Hematopoietic multipotent progenitor cell treated with erythropoietin and hydrocortisone succinate and interleukin-3 and kit ligand, for 6 days (in vitro differentiated cells): Measurements from ENCODE around the gene INSM1.

ENCODE experiments used
- DNase-seq: peaks from one replicate; pipeline ENCODE4 v3.0.0-alpha.2; 2015

The INSM1 gene

DNA sequence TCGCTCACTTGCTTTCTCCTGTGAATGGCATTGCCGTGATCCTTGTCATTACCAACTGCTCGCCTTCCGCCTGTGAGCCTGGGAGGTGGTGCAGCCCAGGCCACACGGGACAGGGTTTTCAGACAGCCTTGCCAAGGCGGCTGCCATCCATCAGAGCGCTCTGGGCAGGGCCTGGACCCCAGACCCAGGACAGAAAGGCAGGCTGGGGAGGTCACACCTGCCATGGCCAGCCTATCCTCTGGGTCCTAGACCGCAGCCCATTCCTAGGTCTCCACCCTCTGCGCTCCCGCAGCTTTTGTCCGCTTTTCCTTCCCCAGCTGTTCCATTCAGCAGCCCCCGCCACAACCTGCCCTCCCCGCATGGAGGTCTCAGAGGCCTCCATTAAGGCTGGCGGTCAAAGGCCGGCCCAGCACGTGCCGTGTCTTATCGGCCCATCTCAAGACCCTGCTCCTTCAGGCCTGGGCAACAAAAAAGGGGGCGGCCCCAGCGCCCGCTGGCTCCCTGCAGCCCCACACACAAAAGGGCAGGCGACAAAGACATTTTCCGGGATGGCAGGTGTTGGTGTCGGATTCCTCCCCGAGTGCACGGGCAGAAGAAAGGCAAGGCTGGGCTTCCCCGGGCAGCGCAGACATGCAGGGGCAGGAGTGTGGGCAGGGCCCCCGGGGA lies 28.1 kb downstream of the INSM1 start:
- no peak for DNase-seq

DNA sequence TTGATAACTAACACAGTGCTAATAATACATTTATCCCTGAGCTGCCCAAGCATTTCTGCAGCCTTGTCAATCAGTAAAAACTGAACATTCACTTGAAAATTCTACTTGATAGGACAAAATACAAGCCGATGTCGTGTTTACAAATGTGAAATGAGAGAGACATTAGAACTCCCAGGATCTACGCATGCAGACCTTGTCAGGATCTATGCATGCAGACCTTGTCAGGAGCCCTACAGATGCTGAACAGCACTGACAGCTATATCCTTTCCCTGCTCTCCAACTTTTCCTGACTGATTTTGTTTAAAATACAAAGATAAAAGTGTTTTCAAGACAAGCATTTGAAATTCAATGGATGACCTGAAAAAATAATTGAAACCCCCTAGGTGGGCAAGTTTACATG lies 28.9 kb downstream of the INSM1 start:
- DNase-seq: no peak

DNA sequence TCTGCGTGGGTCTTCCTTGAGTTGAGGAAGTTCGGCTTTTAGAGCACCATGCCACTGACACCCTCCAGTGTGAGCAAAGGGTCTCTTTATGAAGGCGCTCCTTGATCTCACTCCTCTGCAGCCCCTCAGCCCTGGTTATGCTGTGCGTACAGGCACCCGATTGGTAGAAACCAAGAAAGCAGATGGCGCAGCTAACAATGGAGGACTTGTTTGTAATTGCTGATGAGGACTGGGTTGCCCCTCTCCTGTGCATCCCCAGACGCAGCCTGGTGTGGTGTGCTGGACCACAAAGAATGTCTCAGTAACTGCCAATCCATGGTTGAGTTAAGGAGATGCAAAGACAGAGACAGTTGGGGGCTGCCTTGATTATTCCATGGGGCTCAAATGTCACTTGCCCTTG lies 30.2 kb downstream of the INSM1 start:
- no peak for DNase-seq

GRCh38 chr20:20399531-20400500 lies 31.9 kb downstream of the INSM1 start:
- no peak for DNase-seq

DNA sequence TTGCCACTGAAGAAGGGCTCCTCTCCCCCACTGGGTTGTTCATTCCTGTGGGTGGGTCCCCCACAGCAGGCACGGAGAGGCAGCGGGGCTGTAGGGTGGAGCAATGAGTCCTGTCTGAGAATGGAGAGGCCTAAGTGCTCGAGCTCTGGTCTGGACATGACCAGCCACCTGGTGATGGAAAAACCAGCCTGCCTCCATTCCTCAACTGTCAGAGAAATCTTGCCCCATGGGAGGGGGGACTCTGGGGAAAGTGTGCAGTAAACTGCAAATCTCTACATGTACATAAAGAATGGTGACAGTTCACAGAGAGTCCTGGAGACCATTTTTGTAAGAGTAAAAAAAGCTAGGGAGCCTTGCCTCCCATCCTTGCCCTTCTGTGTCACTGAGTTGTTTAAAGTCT lies 34.1 kb downstream of the INSM1 start:
- DNase-seq: no peak

GRCh38 chr20:20404633-20405032 lies 36.7 kb downstream of the INSM1 start:
- DNase-seq: no peak

- no peak for DNase-seq
Observed at GRCh38 chr20:20405623-20406022, 37.7 kb downstream of the INSM1 start.

- no peak for DNase-seq
Observed at GRCh38 chr20:20406306-20406705, 38.4 kb downstream of the INSM1 start.

DNA sequence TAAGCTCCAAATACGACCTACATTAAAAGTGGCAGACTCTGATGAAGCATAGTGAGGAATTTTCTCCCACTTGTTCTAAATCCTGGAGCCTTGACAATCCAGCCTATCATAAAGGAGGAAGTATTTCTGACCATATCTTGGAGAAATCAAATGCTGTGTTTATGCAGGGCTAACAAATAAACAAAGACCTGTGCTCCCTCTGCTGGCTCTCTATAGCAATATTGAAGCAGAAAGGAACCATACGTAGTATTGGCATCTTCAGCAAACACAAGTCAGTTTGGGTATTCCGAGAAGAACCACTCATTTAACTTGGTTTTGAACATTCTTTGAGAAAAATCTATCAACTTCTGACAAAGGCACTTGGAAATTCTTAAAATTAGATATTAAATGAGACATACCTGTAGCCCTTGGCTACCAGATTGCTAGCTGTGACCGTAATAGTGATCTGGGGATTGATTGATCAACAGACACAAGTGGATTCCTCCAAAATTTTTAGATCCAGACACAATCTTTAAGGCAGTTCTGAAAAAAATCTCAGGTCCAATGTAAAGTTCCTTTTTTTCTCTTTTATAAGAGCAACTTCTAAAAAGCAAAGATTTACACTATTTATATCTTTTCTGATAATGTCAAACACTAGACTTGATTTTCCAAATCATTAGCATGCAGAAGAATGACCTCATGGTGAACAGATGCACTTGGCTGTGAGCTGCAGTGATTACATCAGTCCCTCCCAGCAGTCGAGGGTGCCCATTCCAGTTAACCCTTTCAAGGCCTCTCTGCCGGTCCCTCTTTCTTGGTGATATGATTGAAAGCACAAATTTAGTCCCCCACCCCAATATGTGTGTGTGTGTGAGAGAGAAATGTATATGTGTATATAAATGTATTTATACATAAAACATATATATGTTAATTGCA lies 40.2 kb downstream of the INSM1 start:
- DNase-seq: peak; percentile 19

DNA sequence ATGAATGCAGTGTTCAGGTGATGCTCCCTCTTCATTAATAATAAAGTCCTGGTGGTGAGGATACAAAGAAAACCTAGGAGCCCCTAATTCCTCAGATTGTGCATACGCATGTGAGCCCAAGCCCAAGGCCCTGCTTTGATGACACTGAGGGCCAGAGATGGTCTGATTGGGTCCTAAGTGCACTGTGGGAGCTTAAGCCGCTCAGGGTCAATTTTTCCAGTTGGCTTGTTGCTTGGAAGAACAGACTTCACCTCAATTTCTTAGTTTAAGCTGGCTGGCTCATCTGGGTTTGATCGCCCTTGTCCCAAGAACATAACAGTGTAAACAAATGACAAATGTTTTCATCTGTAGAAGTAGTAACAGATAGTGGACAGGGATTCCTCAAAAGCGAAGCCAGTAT lies 41.4 kb downstream of the INSM1 start:
- no peak for DNase-seq

- DNase-seq: peak; percentile 78
Observed at GRCh38 chr20:20410678-20411077, 42.8 kb downstream of the INSM1 start.

- DNase-seq: no peak
Observed at GRCh38 chr20:20411402-20411801, 43.5 kb downstream of the INSM1 start.

GRCh38 chr20:20411836-20412235 lies 43.9 kb downstream of the INSM1 start:
- DNase-seq: no peak

GRCh38 chr20:20412750-20413149 lies 44.8 kb downstream of the INSM1 start:
- DNase-seq: no peak

DNA sequence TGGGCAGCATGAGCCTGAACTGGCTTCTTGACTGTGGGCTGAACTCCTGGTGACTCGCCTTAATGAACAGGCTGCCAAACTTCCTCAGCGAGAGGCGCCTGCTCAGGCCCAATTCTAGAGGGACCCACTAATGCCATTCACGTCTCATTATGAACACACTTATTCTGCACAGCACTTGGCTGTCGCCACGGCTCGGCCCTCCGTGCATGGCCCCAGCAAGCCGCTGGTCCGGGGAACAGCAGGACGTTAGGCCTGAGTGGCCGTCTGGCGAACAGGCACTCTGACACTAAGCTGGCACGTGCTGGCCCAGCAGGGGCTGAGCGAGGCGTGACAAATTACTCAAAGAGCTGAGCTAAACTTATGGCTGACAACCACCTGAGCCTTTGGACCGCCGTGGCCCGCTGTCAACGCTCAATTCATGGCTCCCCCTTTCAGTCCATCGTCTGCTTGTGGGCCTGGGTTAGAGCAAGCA lies 45.9 kb downstream of the INSM1 start:
- no peak for DNase-seq

DNA sequence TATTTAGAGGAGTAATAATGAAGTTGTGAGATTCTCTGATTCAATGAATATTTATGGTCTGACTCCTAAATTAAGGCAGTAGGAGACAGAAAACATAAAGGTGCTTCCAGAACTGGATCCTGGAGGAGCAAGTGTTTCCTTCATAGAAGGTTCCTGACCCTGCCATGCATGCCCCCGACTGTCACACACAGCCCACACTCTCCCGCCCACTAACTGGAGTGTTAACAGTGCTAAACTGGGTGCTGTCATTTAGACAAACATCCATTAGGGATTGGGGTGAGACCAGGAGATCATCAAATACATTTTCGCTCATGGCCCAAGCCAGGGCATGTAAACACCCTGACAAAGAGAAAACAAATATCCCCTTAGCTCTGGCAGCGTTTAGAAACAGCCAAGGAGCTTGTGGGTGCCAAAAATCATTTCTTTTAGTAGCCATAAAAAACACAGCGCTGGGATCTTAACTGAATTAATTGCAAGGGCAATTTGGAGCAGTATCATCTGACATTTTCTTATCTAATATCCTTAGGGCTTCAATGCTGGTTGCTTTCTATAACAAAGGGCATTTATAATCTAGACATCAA lies 46.8 kb downstream of the INSM1 start:
- no peak for DNase-seq

DNA sequence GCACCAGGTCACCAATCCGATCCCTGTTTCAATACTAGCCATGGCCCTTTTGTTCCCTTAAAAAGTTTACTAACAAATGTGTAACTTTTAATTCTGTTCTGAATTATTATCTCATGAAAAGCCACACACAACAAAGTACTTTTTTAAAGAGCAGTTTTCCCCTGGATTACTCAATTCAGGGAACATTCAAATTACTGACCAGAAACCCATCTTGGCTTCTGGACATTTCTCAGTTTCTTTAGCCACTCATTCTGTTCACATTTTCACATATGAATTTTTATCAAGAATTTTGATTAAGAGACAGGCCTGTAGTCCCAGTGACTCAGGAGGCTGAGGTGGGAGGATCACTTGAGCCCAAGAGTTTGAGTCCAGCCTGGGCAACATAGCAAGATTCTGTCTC lies 47.4 kb downstream of the INSM1 start:
- DNase-seq: no peak

DNA sequence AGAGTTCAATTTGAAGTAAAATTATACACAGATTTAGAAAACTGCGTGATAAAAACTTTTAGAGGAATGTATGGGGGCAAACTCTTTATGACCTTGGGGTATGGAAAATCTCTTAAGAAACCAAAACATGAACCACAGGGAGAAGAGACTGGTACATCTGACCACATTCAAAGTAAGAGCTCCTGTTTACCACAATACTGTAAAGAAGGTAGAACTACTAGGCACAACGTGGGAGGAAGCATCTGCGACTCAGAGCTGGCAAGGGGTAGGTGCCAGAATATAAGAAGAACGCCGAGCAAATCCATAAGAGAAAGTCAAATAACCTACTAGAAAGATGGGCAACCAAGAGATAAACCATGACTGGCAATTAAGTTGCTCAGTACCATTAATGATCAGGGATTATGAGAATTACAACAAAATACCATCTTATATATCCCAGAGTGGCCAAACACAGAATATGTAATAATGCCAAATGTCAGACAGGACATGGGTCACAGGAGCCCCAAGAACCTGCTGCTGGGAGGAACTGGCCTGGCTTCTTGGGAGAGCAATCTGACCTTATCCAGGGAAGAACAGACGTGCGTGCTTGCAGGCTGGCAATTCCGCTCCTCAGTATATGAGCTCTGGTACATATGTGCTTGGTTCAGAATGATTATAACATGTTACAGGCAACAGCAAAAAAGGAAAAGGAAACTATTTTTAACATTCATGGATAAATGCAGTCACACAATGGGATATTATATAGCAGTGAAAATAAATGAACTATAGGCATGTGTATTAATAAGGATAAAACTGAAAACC lies 50.2 kb downstream of the INSM1 start:
- DNase-seq: no peak
